Choroid plexus epithelial cell (primary cell): ENCODE results near the gene RANBP3L.

Experiments used
- DNase-seq: peaks from one replicate; pipeline ENCODE4 v3.0.0-alpha.2; 2010; ENCODE audit warnings: low read depth
- H3K4me3 ChIP-seq: 2 replicates; pipeline ENCODE4 v1.5.1; 2011; ENCODE audit warnings: low read depth, mild to moderate bottlenecking, control low read depth, low read length, moderate library complexity
- CTCF ChIP-seq: conservative IDR thresholded peaks from 2 replicates; pipeline ENCODE4 v1.5.1; 2011; ENCODE audit warnings: low read depth, mild to moderate bottlenecking, control low read depth, inconsistent platforms, low read length, moderate library complexity

The RANBP3L gene

GRCh38 chr5:36251218-36251617, 50.5 kb downstream of the RANBP3L start:
- H3K4me3 ChIP-seq = no peak overlapping the region
- no peak for TF ChIP-seq CTCF
- no peak for DNase-seq

GRCh38 chr5:36250427-36250826, 51.3 kb downstream of the RANBP3L start:
- no peak overlapping the region for H3K4me3 ChIP-seq
- no peak for DNase-seq
- no peak for TF ChIP-seq CTCF

- no peak overlapping the region for H3K4me3 ChIP-seq
- DNase-seq = no peak
- TF ChIP-seq CTCF = no peak
Measured at GRCh38 chr5:36246036-36246800, 55.5 kb downstream of the RANBP3L start.

- no peak overlapping the region for H3K4me3 ChIP-seq
- no peak for DNase-seq
- no peak for TF ChIP-seq CTCF
Measured at GRCh38 chr5:36244076-36244475, 57.6 kb downstream of the RANBP3L start.

- no peak for DNase-seq
Measured at GRCh38 chr5:36243653-36244052, 58.0 kb downstream of the RANBP3L start.

GRCh38 chr5:36242534-36243485, 58.9 kb downstream of the RANBP3L start:
- H3K4me3 ChIP-seq = peak overlapping the region; percentile 78
- no peak for TF ChIP-seq CTCF
- no peak for DNase-seq

More at GRCh38 chr5:36243653-36244052, 58.0 kb downstream of the RANBP3L start:
- TF ChIP-seq CTCF = no peak
- no peak overlapping the region for H3K4me3 ChIP-seq
